HepG2 (cell line): ENCODE data around the gene ARAP1. TPM values are rescaled to one million over a fixed set of nuclear protein-coding genes. Genes with fewer than 3 reads are reported as not detected.

Experiments used
- ASH2L ChIP-seq: fragments of 300-600, 200-600 bp; sonication (generic); IDR thresholded peaks from 2 replicates; pipeline ENCODE4 v1.7.0; 2017; ENCODE audit warnings: low read depth, mild to moderate bottlenecking, moderate library complexity, mixed read lengths, low read length; ENCODE audit not compliant: insufficient read length
- CBX5 ChIP-seq: sonication (generic); formaldehyde crosslinking; IDR thresholded peaks from 2 replicates; pipeline ENCODE4 v1.4.0; 2020; ENCODE audit warnings: missing genetic modification reagents, borderline replicate concordance
- CREBL2 ChIP-seq: sonication (generic); formaldehyde crosslinking; IDR thresholded peaks from 2 replicates; pipeline ENCODE4 v1.8.1; 2023; ENCODE audit warnings: missing genetic modification reagents, mild to moderate bottlenecking, borderline replicate concordance
- HMGA1 ChIP-seq: sonication (generic); formaldehyde crosslinking; conservative IDR thresholded peaks from 2 replicates; pipeline ENCODE4 v1.4.0; 2020; ENCODE audit warnings: missing genetic modification reagents
- LBX2 ChIP-seq: sonication (generic); formaldehyde crosslinking; IDR thresholded peaks from 2 replicates; pipeline ENCODE4 v1.5.0; 2020; ENCODE audit warnings: missing genetic modification reagents, mild to moderate bottlenecking, borderline replicate concordance
- LCORL ChIP-seq, 2 experiments: fragments of 450-650 bp in 1 of 2; sonication (generic) in 1 of 2; formaldehyde crosslinking in 1 of 2; IDR thresholded peaks; 2 replicates each; pipeline versions ENCODE4 v1.5.0 to v1.6.1; 2017 to 2020; ENCODE audit warnings: antibody characterized with exemption in 1 of 2, missing genetic modification reagents in 1 of 2
- MIXL1 ChIP-seq: IDR thresholded peaks from 2 replicates; pipeline ENCODE4 v1.6.1; 2016
- PHB2 ChIP-seq: fragments of 450-650 bp; IDR thresholded peaks from 2 replicates; pipeline ENCODE4 v1.6.1; 2018; ENCODE audit not compliant: partially characterized antibody
- RBM39 ChIP-seq: fragments of 200-400 bp; formaldehyde crosslinking; IDR thresholded peaks from one replicate; pipeline ENCODE4 v1.6.1; 2018; ENCODE audit warnings: antibody characterized with exemption, mild to moderate bottlenecking, low read depth, low read length; ENCODE audit not compliant: poor library complexity, severe bottlenecking
- REL ChIP-seq: sonication (generic); formaldehyde crosslinking; conservative IDR thresholded peaks from 2 replicates; pipeline ENCODE4 v1.8.0; 2022; ENCODE audit warnings: mild to moderate bottlenecking, missing genetic modification reagents, moderate library complexity
- SMC3 ChIP-seq: IDR thresholded peaks from 2 replicates; pipeline ENCODE4 v1.6.1; 2011; ENCODE audit warnings: low read length, improper control_type of control experiment
- THYN1 ChIP-seq: sonication (generic); formaldehyde crosslinking; IDR thresholded peaks from 2 replicates; pipeline ENCODE4 v1.8.1; 2023; ENCODE audit warnings: low read depth, mild to moderate bottlenecking, moderate library complexity, missing genetic modification reagents, borderline replicate concordance
- ZFP36L1 ChIP-seq: sonication (generic); formaldehyde crosslinking; IDR thresholded peaks from 2 replicates; pipeline ENCODE4 v1.8.0; 2022; ENCODE audit warnings: mild to moderate bottlenecking, missing genetic modification reagents, moderate library complexity
- ZNF205 ChIP-seq: IDR thresholded peaks from 2 replicates; pipeline ENCODE4 v1.6.1; 2018; ENCODE audit warnings: missing biosample characterization, missing genetic modification reagents
- ZNF446 ChIP-seq: sonication (generic); formaldehyde crosslinking; IDR thresholded peaks from 2 replicates; pipeline ENCODE4 v1.5.0; 2020; ENCODE audit warnings: mild to moderate bottlenecking, missing genetic modification reagents
- ZNF558 ChIP-seq: sonication (generic); formaldehyde crosslinking; IDR thresholded peaks from 2 replicates; pipeline ENCODE4 v1.9.0; 2022; ENCODE audit warnings: mild to moderate bottlenecking, missing genetic modification reagents, borderline replicate concordance
- ZNF574 ChIP-seq: sonication (generic); formaldehyde crosslinking; IDR thresholded peaks from 2 replicates; pipeline ENCODE4 v1.4.0; 2020; ENCODE audit warnings: missing genetic modification reagents
- ZNF781 ChIP-seq: sonication (generic); formaldehyde crosslinking; IDR thresholded peaks from 2 replicates; pipeline ENCODE4 v1.5.1; 2020; ENCODE audit warnings: borderline replicate concordance, mild to moderate bottlenecking, missing genetic modification reagents; ENCODE audit errors: not compliant biosample characterization
- ZNF878 ChIP-seq: sonication (generic); formaldehyde crosslinking; IDR thresholded peaks from 2 replicates; pipeline ENCODE4 v1.8.1; 2023; ENCODE audit warnings: mild to moderate bottlenecking, missing genetic modification reagents, moderate library complexity
- polyA plus RNA-seq, 8 experiments: library from polyadenylated mRNA; depleted of rRNA in 3 of 8; stranded (reverse) in 7 of 8; unstranded in 1 of 8; fragments of >200 nt; fragmentation: Illumina TruSeq in 4 of 8; extraction: Trizol in 4 of 8; gene quantifications; 2 replicates each; pipeline versions ENCODE4 v1.2.1 to v1.2.3, GENCODE V29; 2011 to 2016; ENCODE audit warnings: low read depth in 4 of 8, missing spikeins in 1 of 8, mixed read lengths in 1 of 8; ENCODE audit not compliant: insufficient read depth in 1 of 8
- total RNA-seq, 5 experiments: library from RNA; depleted of rRNA; stranded (reverse); fragments of >200 nt; fragmentation: Illumina TruSeq; extraction: Trizol; gene quantifications; 2 replicates each; pipeline ENCODE4 v1.2.3, GENCODE V29; 2016; ENCODE audit warnings: low read depth in 1 of 5
- TF ChIP-seq, protein P1 (sequence below): sonication (generic); formaldehyde crosslinking; conservative IDR thresholded peaks from 2 replicates; pipeline ENCODE4 v1.4.0; 2020; ENCODE audit warnings: missing genetic modification reagents
- TF ChIP-seq, protein P2 (sequence below): sonication (generic); formaldehyde crosslinking; IDR thresholded peaks from 2 replicates; pipeline ENCODE4 v1.5.0; 2020; ENCODE audit warnings: missing genetic modification reagents

The ARAP1 gene
- total and polyA plus RNA-seq, 2 of the 13 experiments (the other 11 are each of a cell fraction or from before 2014, with no cell fraction given): 43.2 to 55.5 TPM

- TF ChIP-seq, protein P1, sequence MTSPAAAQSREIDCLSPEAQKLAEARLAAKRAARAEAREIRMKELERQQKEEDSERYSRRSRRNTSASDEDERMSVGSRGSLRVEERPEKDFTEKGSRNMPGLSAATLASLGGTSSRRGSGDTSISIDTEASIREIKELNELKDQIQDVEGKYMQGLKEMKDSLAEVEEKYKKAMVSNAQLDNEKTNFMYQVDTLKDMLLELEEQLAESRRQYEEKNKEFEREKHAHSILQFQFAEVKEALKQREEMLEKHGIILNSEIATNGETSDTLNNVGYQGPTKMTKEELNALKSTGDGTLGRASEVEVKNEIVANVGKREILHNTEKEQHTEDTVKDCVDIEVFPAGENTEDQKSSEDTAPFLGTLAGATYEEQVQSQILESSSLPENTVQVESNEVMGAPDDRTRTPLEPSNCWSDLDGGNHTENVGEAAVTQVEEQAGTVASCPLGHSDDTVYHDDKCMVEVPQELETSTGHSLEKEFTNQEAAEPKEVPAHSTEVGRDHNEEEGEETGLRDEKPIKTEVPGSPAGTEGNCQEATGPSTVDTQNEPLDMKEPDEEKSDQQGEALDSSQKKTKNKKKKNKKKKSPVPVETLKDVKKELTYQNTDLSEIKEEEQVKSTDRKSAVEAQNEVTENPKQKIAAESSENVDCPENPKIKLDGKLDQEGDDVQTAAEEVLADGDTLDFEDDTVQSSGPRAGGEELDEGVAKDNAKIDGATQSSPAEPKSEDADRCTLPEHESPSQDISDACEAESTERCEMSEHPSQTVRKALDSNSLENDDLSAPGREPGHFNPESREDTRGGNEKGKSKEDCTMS (CRISPR knock-in tag): no peak
- TF ChIP-seq ZNF781 (CRISPR knock-in tag): peak; percentile 86
- TF ChIP-seq ZNF574: peak; percentile 85
- TF ChIP-seq ZNF558 (CRISPR knock-in tag): no peak
- TF ChIP-seq THYN1: no peak
- 0 out of 2 replicates have a peak, but pooled peaks have one; percentile 62 for TF ChIP-seq ZNF878 (CRISPR knock-in tag)
- TF ChIP-seq LCORL (IDR thresholded peaks at IDR 0.05): no peak
- TF ChIP-seq LCORL (CRISPR knock-in tag; IDR thresholded peaks at IDR 0.05): peak; percentile 57; the same call in 1 of the 2 replicates
- TF ChIP-seq CBX5 (CRISPR knock-in tag): no peak
- no peak for TF ChIP-seq PHB2
- TF ChIP-seq REL: no peak
- no peak for TF ChIP-seq LBX2
- peak; percentile 53 for TF ChIP-seq SMC3
- TF ChIP-seq ASH2L: peak; percentile 79
- TF ChIP-seq MIXL1 (CRISPR knock-in tag): peak; percentile 7; the same call in 1 of the 2 replicates
- TF ChIP-seq CREBL2 (CRISPR knock-in tag): 0 out of 2 replicates have a peak, but pooled peaks have one; percentile 77
- TF ChIP-seq RBM39: peak; percentile 79
- no peak for TF ChIP-seq ZNF205 (CRISPR knock-in tag)
- TF ChIP-seq, protein P2, sequence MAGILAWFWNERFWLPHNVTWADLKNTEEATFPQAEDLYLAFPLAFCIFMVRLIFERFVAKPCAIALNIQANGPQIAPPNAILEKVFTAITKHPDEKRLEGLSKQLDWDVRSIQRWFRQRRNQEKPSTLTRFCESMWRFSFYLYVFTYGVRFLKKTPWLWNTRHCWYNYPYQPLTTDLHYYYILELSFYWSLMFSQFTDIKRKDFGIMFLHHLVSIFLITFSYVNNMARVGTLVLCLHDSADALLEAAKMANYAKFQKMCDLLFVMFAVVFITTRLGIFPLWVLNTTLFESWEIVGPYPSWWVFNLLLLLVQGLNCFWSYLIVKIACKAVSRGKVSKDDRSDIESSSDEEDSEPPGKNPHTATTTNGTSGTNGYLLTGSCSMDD (CRISPR knock-in tag): no peak
- TF ChIP-seq ZNF446 (CRISPR knock-in tag): no peak
- TF ChIP-seq HMGA1 (CRISPR knock-in tag): no peak
- peak; percentile 89 for TF ChIP-seq ZFP36L1 (CRISPR knock-in tag)
Observed at GRCh38 chr11:72793425-72794367, 41.5 kb upstream of the ARAP1 start, which contains the start of gene STARD10 (continued).
